ENCODE data around the gene SH2D1B. TPM values are rescaled to one million over a fixed set of nuclear protein-coding genes. Genes with fewer than 3 reads are reported as not detected.

Gene SH2D1B
- total and polyA plus RNA-seq, 8 donors: 0.33 to 0.73 TPM; not detected in 6

- intact Hi-C loops (cut with DNase I; ENCODE audit: low total_unique reads): no loop called here
These were observed 29.8 kb downstream of the SH2D1B start for GRCh38 chr1:162381941-162382750.

GRCh38 chr1:162381383-162381782 is 30.6 kb downstream of the SH2D1B start, which contains the start of gene C1orf226:
TSS of gene C1orf226 (plus strand) at chr1:162381728. CDS start at chr1:162381902, 174 bp downstream.
- no peaks in the 10 kb centered on the region for H3K9me3 ChIP-seq
- intact Hi-C loops (cut with DNase I; ENCODE audit: low total_unique reads): no loop called here
- H3K4me3 ChIP-seq: no peak within 1 kb of the TSS
- H3K27me3 ChIP-seq: no peaks in the 10 kb centered on the region
- TF ChIP-seq EP300 (IDR thresholded peaks at IDR 0.05) (no peak), POLR2A (IDR thresholded peaks at IDR 0.05) (no peak), CTCF (IDR thresholded peaks at IDR 0.05) (no peak), POLR2AphosphoS5 (IDR thresholded peaks at IDR 0.05) (peak in 2 of 3 donors; percentile 36 to 60)
- 30 to 77% (median 48%) methylated on average over 3 of the region's 3 CpGs for WGBS, 5 donors
- peaks cover 0 to 43% (median 15%) of the 10 kb centered on the region in 4 donors for H3K36me3 ChIP-seq
- peak in 1 of 2 donors; percentile 90 for DNase-seq
- peak within 1 kb of the TSS; percentile 38 to 89 (median 74) for H3K27ac ChIP-seq
- peaks cover 0 to 9% (median 3%) of the 10 kb centered on the region in 4 donors for H3K4me1 ChIP-seq

More at GRCh38 chr1:162381941-162382750, 29.8 kb downstream of the SH2D1B start:
- Histone ChIP-seq H3K36me3 (peaks cover 0 to 43% (median 15%) of the 10 kb centered on the region in 4 donors), H3K27me3 (no peaks in the 10 kb centered on the region), H3K4me3 (no peak overlapping the region), H3K27ac (peak overlapping the region; percentile 38 to 89 (median 74)), H3K9me3 (no peaks in the 10 kb centered on the region), H3K4me1 (peaks cover 0 to 9% (median 3%) of the 10 kb centered on the region in 4 donors)
- 76 to 93% (median 84%) methylated on average over 12 to 13 of the region's 13 CpGs for WGBS, 5 donors
- no peak for TF ChIP-seq CTCF (IDR thresholded peaks at IDR 0.05)
- no peak for TF ChIP-seq EP300 (IDR thresholded peaks at IDR 0.05)
- no peak for TF ChIP-seq POLR2AphosphoS5 (IDR thresholded peaks at IDR 0.05)
- TF ChIP-seq POLR2A (IDR thresholded peaks at IDR 0.05): no peak
- no peak for DNase-seq

- 82 to 91% (median 88%) methylated on average over 6 of the region's 6 CpGs for WGBS, 5 donors
- peak overlapping the region in 1 of 5 donors; percentile 86 for H3K27ac ChIP-seq
- H3K36me3 ChIP-seq: peaks cover 0 to 34% (median 19%) of the 10 kb centered on the region in 4 donors
- intact Hi-C loops (cut with DNase I; ENCODE audit: low total_unique reads): no loop called here
- H3K9me3 ChIP-seq: no peaks in the 10 kb centered on the region
- H3K4me3 ChIP-seq: no peak overlapping the region
- H3K27me3 ChIP-seq: no peaks in the 10 kb centered on the region
- peaks cover 0 to 9% (median 3%) of the 10 kb centered on the region in 4 donors for H3K4me1 ChIP-seq
- TF ChIP-seq EP300 (IDR thresholded peaks at IDR 0.05) (no peak), POLR2AphosphoS5 (IDR thresholded peaks at IDR 0.05) (no peak), POLR2A (IDR thresholded peaks at IDR 0.05) (no peak), CTCF (IDR thresholded peaks at IDR 0.05) (no peak)
- no peak for DNase-seq
These were observed 31.7 kb downstream of the SH2D1B start for GRCh38 chr1:162380061-162380846.

- TF ChIP-seq EP300 (IDR thresholded peaks at IDR 0.05): no peak
- TF ChIP-seq POLR2AphosphoS5 (IDR thresholded peaks at IDR 0.05): no peak
- TF ChIP-seq CTCF (IDR thresholded peaks at IDR 0.05): no peak
- TF ChIP-seq POLR2A (IDR thresholded peaks at IDR 0.05): no peak
- no peaks in the 10 kb centered on the region for H3K9me3 ChIP-seq
- 92 to 99% (median 93%) methylated on average over 5 of the region's 5 CpGs for WGBS, 5 donors
- H3K4me3 ChIP-seq: no peak within 1 kb of the TSS
- H3K4me1 ChIP-seq: peaks cover 0 to 12% (median 7%) of the 10 kb centered on the region in 4 donors
- DNase-seq: no peak
- intact Hi-C loops (cut with DNase I; ENCODE audit: low total_unique reads): no loop called here
- no peaks in the 10 kb centered on the region for H3K27me3 ChIP-seq
- H3K27ac ChIP-seq: no peak within 1 kb of the TSS
- peaks cover 0 to 17% (median 8%) of the 10 kb centered on the region in 4 donors for H3K36me3 ChIP-seq
These were observed 35.2 kb downstream of the SH2D1B start, which contains the start of gene SPATA46 for GRCh38 chr1:162376691-162377090. TSS of gene SPATA46 (minus strand) at chr1:162376854. CDS start at chr1:162376790, 64 bp downstream.
